ENCODE results near the gene METTL22. TPM values are rescaled to one million over a fixed set of nuclear protein-coding genes. Genes with fewer than 3 reads are reported as not detected.

Gene METTL22
- total RNA-seq, 1 experiment from 2014 or later = 39.8 TPM

GRCh38 chr16:8644211-8645140, 23.0 kb downstream of the METTL22 start:
- no peaks in the 10 kb centered on the region for H3K9me3 ChIP-seq
- BruUV-seq (replicated peaks) = no TSS peak
- TF ChIP-seq CTCF (IDR thresholded peaks at IDR 0.05; ENCODE audit: insufficient read depth in 1 of 2, low read depth in 1 of 2, low read length in 1 of 2, severe bottlenecking in 1 of 2, unreplicated experiment in 1 of 2) = no peak
- no peak overlapping the region for H3K4me3 ChIP-seq (ENCODE audit: low read depth, low read length)
- Mint-ChIP-seq H3K27ac (ENCODE audit: unreplicated experiment) (no peak overlapping the region), H3K36me3 (ENCODE audit: insufficient read depth, unreplicated experiment) (peaks cover 74% of the 10 kb centered on the region), H3K9me3 (ENCODE audit: unreplicated experiment) (no peaks in the 10 kb centered on the region), H3K4me3 (ENCODE audit: unreplicated experiment) (no peak overlapping the region), H3K4me1 (ENCODE audit: low read depth, unreplicated experiment) (no peaks in the 10 kb centered on the region), H3K27me3 (ENCODE audit: insufficient read depth, unreplicated experiment) (no peaks in the 10 kb centered on the region)
- H3K27me3 ChIP-seq (replicated peaks; ENCODE audit: control insufficient read depth, insufficient read depth, low read length) = no peaks in the 10 kb centered on the region
- CTCF ChIA-PET = no interaction called here
- DNase-seq = no peak
- H3K36me3 ChIP-seq (ENCODE audit: control insufficient read depth, insufficient read depth, low read length) = peaks cover 3% of the 10 kb centered on the region
- POLR2A ChIA-PET = no interaction called here
- no peaks in the 10 kb centered on the region for H3K4me1 ChIP-seq
- intact Hi-C loops (cut with micrococcal nuclease; ENCODE audit: unreplicated experiment) = no loop called here

GRCh38 chr16:8645141-8645521, 23.6 kb downstream of the METTL22 start:
- peaks cover 68% of the 10 kb centered on the region for H3K36me3 Mint-ChIP-seq (ENCODE audit: insufficient read depth, unreplicated experiment)

GRCh38 chr16:8645831-8646230, 24.3 kb downstream of the METTL22 start:
- Mint-ChIP-seq H3K4me1 (ENCODE audit: low read depth, unreplicated experiment) (no peaks in the 10 kb centered on the region), H3K36me3 (ENCODE audit: insufficient read depth, unreplicated experiment) (peaks cover 67% of the 10 kb centered on the region), H3K27ac (ENCODE audit: unreplicated experiment) (no peak overlapping the region), H3K4me3 (ENCODE audit: unreplicated experiment) (no peak overlapping the region), H3K27me3 (ENCODE audit: insufficient read depth, unreplicated experiment) (no peaks in the 10 kb centered on the region), H3K9me3 (ENCODE audit: unreplicated experiment) (no peaks in the 10 kb centered on the region)
- no peak for DNase-seq
- intact Hi-C loops (cut with micrococcal nuclease; ENCODE audit: unreplicated experiment) = no loop called here
- TF ChIP-seq CTCF (IDR thresholded peaks at IDR 0.05; ENCODE audit: insufficient read depth in 1 of 2, low read depth in 1 of 2, low read length in 1 of 2, severe bottlenecking in 1 of 2, unreplicated experiment in 1 of 2) = no peak
- Histone ChIP-seq H3K4me1 (no peaks in the 10 kb centered on the region), H3K27me3 (replicated peaks; ENCODE audit: control insufficient read depth, insufficient read depth, low read length) (no peaks in the 10 kb centered on the region), H3K36me3 (ENCODE audit: control insufficient read depth, insufficient read depth, low read length) (peaks cover 3% of the 10 kb centered on the region), H3K4me3 (ENCODE audit: low read depth, low read length) (no peak overlapping the region), H3K9me3 (no peaks in the 10 kb centered on the region)
- ChIA-PET CTCF (interaction anchor here (0.5 kb wide), 1 partner anchor 79 kb away, joined by 3 read pairs; no protein-coding TSS in a partner anchor), POLR2A (interaction anchor here (0.6 kb wide), 1 partner anchor 25 kb away, joined by 3 read pairs; no protein-coding TSS in a partner anchor)
- no TSS peak for BruUV-seq (replicated peaks)

More at GRCh38 chr16:8645141-8645521, 23.6 kb downstream of the METTL22 start:
- intact Hi-C loops (cut with micrococcal nuclease; ENCODE audit: unreplicated experiment) = no loop called here
- H3K27me3 Mint-ChIP-seq (ENCODE audit: insufficient read depth, unreplicated experiment) = no peaks in the 10 kb centered on the region
- H3K27me3 ChIP-seq (replicated peaks; ENCODE audit: control insufficient read depth, insufficient read depth, low read length) = no peaks in the 10 kb centered on the region
- H3K4me3 Mint-ChIP-seq (ENCODE audit: unreplicated experiment) = no peak overlapping the region
- ChIA-PET POLR2A (interaction anchor here (0.6 kb wide), 1 partner anchor 24 kb away, joined by 3 read pairs; no protein-coding TSS in a partner anchor), CTCF (interaction anchor here (0.5 kb wide), 1 partner anchor 78 kb away, joined by 3 read pairs; no protein-coding TSS in a partner anchor)
- H3K27ac Mint-ChIP-seq (ENCODE audit: unreplicated experiment) = no peak overlapping the region
- DNase-seq = no peak
- no peaks in the 10 kb centered on the region for H3K9me3 ChIP-seq
- peaks cover 3% of the 10 kb centered on the region for H3K36me3 ChIP-seq (ENCODE audit: control insufficient read depth, insufficient read depth, low read length)
- H3K9me3 Mint-ChIP-seq (ENCODE audit: unreplicated experiment) = no peaks in the 10 kb centered on the region
- BruUV-seq (replicated peaks) = no TSS peak
- no peaks in the 10 kb centered on the region for H3K4me1 Mint-ChIP-seq (ENCODE audit: low read depth, unreplicated experiment)
- no peaks in the 10 kb centered on the region for H3K4me1 ChIP-seq
- TF ChIP-seq CTCF (IDR thresholded peaks at IDR 0.05; ENCODE audit: insufficient read depth in 1 of 2, low read depth in 1 of 2, low read length in 1 of 2, severe bottlenecking in 1 of 2, unreplicated experiment in 1 of 2) = no peak
- no peak overlapping the region for H3K4me3 ChIP-seq (ENCODE audit: low read depth, low read length)

All from Caco-2 (cell line).